Suprapubic skin (tissue), 4 donors: Measurements from ENCODE around the gene MARS1.

Experiments
- POLR2A ChIP-seq, 2 donors: fragments of 450-650 bp; IDR thresholded peaks; one replicate each; pipeline ENCODE4 v1.6.1; 2017; ENCODE audit warnings: antibody characterized with exemption in 2 of 2, mild to moderate bottlenecking in 2 of 2, moderate library complexity in 2 of 2
- POLR2AphosphoS5 ChIP-seq, 3 donors: sonication (generic); formaldehyde crosslinking; IDR thresholded peaks; one replicate each; pipeline ENCODE4 v1.6.1; 2017; ENCODE audit warnings: antibody characterized with exemption in 3 of 3
- TF ChIP-seq, protein P1 (sequence below), 2 donors: fragments of 200-600 bp in 1 of 2; fragments of 450-650 bp in 1 of 2; sonication (generic) in 1 of 2; IDR thresholded peaks; one replicate each; pipeline ENCODE4 v1.5.1; 2016 to 2019; ENCODE audit warnings: antibody characterized with exemption in 2 of 2, mild to moderate bottlenecking in 1 of 2, moderate library complexity in 1 of 2

DNA sequence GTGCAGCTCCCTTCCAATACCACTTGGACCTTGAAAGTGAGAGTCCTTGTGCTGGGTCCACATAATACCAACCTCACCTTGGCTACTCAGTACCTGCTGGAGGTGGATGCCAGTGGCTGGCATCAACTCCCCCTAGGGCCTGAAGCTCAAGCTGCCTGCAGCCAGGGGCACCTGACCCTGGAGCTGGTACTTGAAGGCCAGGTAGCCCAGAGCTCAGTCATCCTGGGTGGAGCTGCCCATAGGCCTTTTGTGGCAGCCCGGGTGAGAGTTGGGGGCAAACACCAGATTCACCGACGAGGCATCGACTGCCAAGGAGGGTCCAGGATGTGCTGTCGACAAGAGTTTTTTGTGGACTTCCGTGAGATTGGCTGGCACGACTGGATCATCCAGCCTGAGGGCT lies 38.5 kb upstream of the MARS1 start:
- TF ChIP-seq, protein P1, sequence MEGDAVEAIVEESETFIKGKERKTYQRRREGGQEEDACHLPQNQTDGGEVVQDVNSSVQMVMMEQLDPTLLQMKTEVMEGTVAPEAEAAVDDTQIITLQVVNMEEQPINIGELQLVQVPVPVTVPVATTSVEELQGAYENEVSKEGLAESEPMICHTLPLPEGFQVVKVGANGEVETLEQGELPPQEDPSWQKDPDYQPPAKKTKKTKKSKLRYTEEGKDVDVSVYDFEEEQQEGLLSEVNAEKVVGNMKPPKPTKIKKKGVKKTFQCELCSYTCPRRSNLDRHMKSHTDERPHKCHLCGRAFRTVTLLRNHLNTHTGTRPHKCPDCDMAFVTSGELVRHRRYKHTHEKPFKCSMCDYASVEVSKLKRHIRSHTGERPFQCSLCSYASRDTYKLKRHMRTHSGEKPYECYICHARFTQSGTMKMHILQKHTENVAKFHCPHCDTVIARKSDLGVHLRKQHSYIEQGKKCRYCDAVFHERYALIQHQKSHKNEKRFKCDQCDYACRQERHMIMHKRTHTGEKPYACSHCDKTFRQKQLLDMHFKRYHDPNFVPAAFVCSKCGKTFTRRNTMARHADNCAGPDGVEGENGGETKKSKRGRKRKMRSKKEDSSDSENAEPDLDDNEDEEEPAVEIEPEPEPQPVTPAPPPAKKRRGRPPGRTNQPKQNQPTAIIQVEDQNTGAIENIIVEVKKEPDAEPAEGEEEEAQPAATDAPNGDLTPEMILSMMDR (IDR thresholded peaks at IDR 0.05), result no peak
- TF ChIP-seq POLR2A (IDR thresholded peaks at IDR 0.05), result no peak
- no peak for TF ChIP-seq POLR2AphosphoS5 (IDR thresholded peaks at IDR 0.05)
